K562 (cell line): ENCODE results near the gene METRNL. TPM values are rescaled to one million over a fixed set of nuclear protein-coding genes. Genes with fewer than 3 reads are reported as not detected.

Source experiments
- BRCA1 ChIP-seq, 2 experiments: fragments of 450-650 bp in 1 of 2; sonication (generic) in 1 of 2; formaldehyde crosslinking in 1 of 2; IDR thresholded peaks; 2 replicates each; pipeline versions ENCODE4 v1.5.0 to v1.6.1; 2017 to 2020; ENCODE audit warnings: mild to moderate bottlenecking in 1 of 2, missing genetic modification reagents in 1 of 2
- CBFB ChIP-seq: sonication (generic); formaldehyde crosslinking; IDR thresholded peaks from 2 replicates; pipeline ENCODE4 v1.4.0; 2020; ENCODE audit warnings: mild to moderate bottlenecking, missing genetic modification reagents
- DDX20 ChIP-seq: fragments of 450-650 bp; IDR thresholded peaks from 2 replicates; pipeline ENCODE4 v1.6.1; 2016; ENCODE audit warnings: missing genetic modification characterization, low read depth, mild to moderate bottlenecking, missing compliant biosample characterization, moderate library complexity
- MAX ChIP-seq: sonication (generic); formaldehyde crosslinking; IDR thresholded peaks from 2 replicates; pipeline ENCODE4 v1.9.0; 2022; ENCODE audit warnings: mild to moderate bottlenecking, missing genetic modification reagents
- MEF2D ChIP-seq: conservative IDR thresholded peaks from 2 replicates; pipeline ENCODE4 v1.6.1; 2016; ENCODE audit warnings: low read depth, missing genetic modification characterization, missing compliant biosample characterization
- MYBL2 ChIP-seq, 2 experiments: fragments of 450-650 bp in 1 of 2; sonication (generic) in 1 of 2; formaldehyde crosslinking in 1 of 2; IDR thresholded peaks; 2 replicates each; pipeline versions ENCODE4 v1.6.1 to v1.8.1; 2017 to 2022; ENCODE audit warnings: borderline replicate concordance in 1 of 2, inconsistent platforms in 1 of 2, low read depth in 1 of 2, mild to moderate bottlenecking in 1 of 2, missing genetic modification reagents in 1 of 2, moderate library complexity in 1 of 2
- PRPF4 ChIP-seq: fragments of 200-400 bp; formaldehyde crosslinking; IDR thresholded peaks from one replicate; pipeline ENCODE4 v1.6.1; 2017; ENCODE audit warnings: low read length, low read depth, mild to moderate bottlenecking; ENCODE audit not compliant: insufficient read depth, poor library complexity, severe bottlenecking
- RNF2 ChIP-seq: sonication (generic); IDR thresholded peaks from 2 replicates; pipeline ENCODE4 v1.6.1; 2016
- SLC30A9 ChIP-seq: fragments of 250-450 bp; sonication (Bioruptor Pico); IDR thresholded peaks from 2 replicates; pipeline ENCODE4 v1.8.0; 2022; ENCODE audit warnings: mild to moderate bottlenecking, moderate library complexity
- SNIP1 ChIP-seq: fragments of 450-650 bp; IDR thresholded peaks from 2 replicates; pipeline ENCODE4 v1.7.1; 2017; ENCODE audit warnings: low read depth, mild to moderate bottlenecking
- STAT6 ChIP-seq: sonication (generic); formaldehyde crosslinking; IDR thresholded peaks from 2 replicates; pipeline ENCODE4 v1.8.1; 2023; ENCODE audit warnings: mild to moderate bottlenecking, missing genetic modification reagents
- TCF15 ChIP-seq: fragments of 250-450 bp; sonication (Bioruptor Pico); IDR thresholded peaks from 2 replicates; pipeline ENCODE4 v1.8.0; 2022; ENCODE audit warnings: moderate library complexity, mild to moderate bottlenecking, inconsistent platforms
- TEAD4 ChIP-seq, 2 experiments: sonication (generic) in 1 of 2; formaldehyde crosslinking in 1 of 2; IDR thresholded peaks; 2 replicates each; pipeline versions ENCODE4 v1.6.1 to v1.8.0; 2012 to 2022; ENCODE audit warnings: borderline replicate concordance in 1 of 2, inconsistent platforms in 1 of 2, low read length in 1 of 2, mild to moderate bottlenecking in 1 of 2, missing genetic modification reagents in 1 of 2
- THAP7 ChIP-seq: fragments of 250-450 bp; sonication (Bioruptor Pico); IDR thresholded peaks from 2 replicates; pipeline ENCODE4 v1.5.0; 2021
- THRAP3 ChIP-seq: fragments of 450-650 bp; IDR thresholded peaks from 2 replicates; pipeline ENCODE4 v1.6.1; 2016; ENCODE audit warnings: mild to moderate bottlenecking, inconsistent platforms, borderline replicate concordance
- THRB ChIP-seq: fragments of 450-650 bp; formaldehyde crosslinking; conservative IDR thresholded peaks from 2 replicates; pipeline ENCODE4 v1.4.0; 2022; ENCODE audit warnings: mild to moderate bottlenecking, missing genetic modification characterization
- USF1 ChIP-seq: sonication (generic); formaldehyde crosslinking; IDR thresholded peaks from 2 replicates; pipeline ENCODE4 v1.9.0; 2022; ENCODE audit warnings: mild to moderate bottlenecking, missing genetic modification reagents
- ZBTB17 ChIP-seq: fragments of 450-650 bp; formaldehyde crosslinking; IDR thresholded peaks from 2 replicates; pipeline ENCODE4 v1.4.0; 2020; ENCODE audit warnings: mild to moderate bottlenecking
- ZEB2 ChIP-seq: fragments of 450-650 bp; IDR thresholded peaks from 2 replicates; pipeline ENCODE4 v1.6.1; 2016
- ZNF12 ChIP-seq: sonication (generic); formaldehyde crosslinking; IDR thresholded peaks from 2 replicates; pipeline ENCODE4 v1.4.0; 2020; ENCODE audit warnings: mild to moderate bottlenecking, missing genetic modification reagents
- ZNF24 ChIP-seq: fragments of 450-650 bp; IDR thresholded peaks from 2 replicates; pipeline ENCODE4 v1.6.1; 2016
- polyA plus RNA-seq, 8 experiments: library from polyadenylated mRNA; depleted of rRNA in 4 of 8; stranded (reverse) in 5 of 8; unstranded in 3 of 8; fragments of >200 nt; fragmentation: Nextera tagmentation in 2 of 8; fragmentation: Illumina TruSeq in 1 of 8; extraction: Ambion mirVana in 2 of 8; extraction: Trizol in 1 of 8; gene quantifications; 2 replicates each; pipeline versions ENCODE4 v1.2.1 to v1.2.3, GENCODE V29; 2011 to 2014; ENCODE audit warnings: inconsistent platforms in 1 of 8, missing spikeins in 1 of 8
- total RNA-seq, 7 experiments: library from RNA; depleted of rRNA in 6 of 7; stranded (reverse); fragments of >200 nt in 6 of 7; fragmentation: Illumina TruSeq in 2 of 7; extraction: Trizol in 2 of 7; gene quantifications; 2 replicates each; pipeline versions ENCODE4 v1.2.1 to v1.2.3, GENCODE V29; 2011 to 2021; ENCODE audit warnings: low replicate concordance in 1 of 7

METRNL gene
- total and polyA plus RNA-seq, 9 of the 15 experiments (the other 6 are each of a cell fraction or from before 2014, with no cell fraction given) = 0.17 to 31.8 (median 2.9) TPM

GRCh38 chr17:83051396-83052240, 27.8 kb upstream of the METRNL start (continued):
- 0 out of 2 replicates have a peak, but pooled peaks have one; percentile 6 for TF ChIP-seq ZEB2
- TF ChIP-seq RNF2 = peak; percentile 58; the same call in 1 of the 2 replicates
- TF ChIP-seq MEF2D = no peak
- no peak for TF ChIP-seq SNIP1
- TF ChIP-seq THAP7 (CRISPR knock-in tag) = 0 out of 2 replicates have a peak, but pooled peaks have one; percentile 26
- no peak for TF ChIP-seq BRCA1 (IDR thresholded peaks at IDR 0.05)
- TF ChIP-seq BRCA1 (CRISPR knock-in tag; IDR thresholded peaks at IDR 0.05) = no peak
- TF ChIP-seq PRPF4 = no peak
- TF ChIP-seq ZNF24 = no peak
- no peak for TF ChIP-seq TCF15 (CRISPR knock-in tag)
- peak; percentile 97 for TF ChIP-seq MAX
- TF ChIP-seq SLC30A9 (CRISPR knock-in tag) = no peak
- no peak for TF ChIP-seq THRB (CRISPR knock-in tag)
- peak; percentile 95 for TF ChIP-seq USF1 (CRISPR knock-in tag)
- TF ChIP-seq TEAD4 (IDR thresholded peaks at IDR 0.05; ENCODE audit: low read length) = no peak
- TF ChIP-seq TEAD4 (CRISPR knock-in tag; IDR thresholded peaks at IDR 0.05; ENCODE audit: borderline replicate concordance) = 0 out of 2 replicates have a peak, but pooled peaks have one; percentile 16
- peak; percentile 80 for TF ChIP-seq ZBTB17 (CRISPR knock-in tag)
- TF ChIP-seq MYBL2 (IDR thresholded peaks at IDR 0.05; ENCODE audit: low read depth) = no peak
- TF ChIP-seq MYBL2 (CRISPR knock-in tag; IDR thresholded peaks at IDR 0.05; ENCODE audit: borderline replicate concordance) = no peak
- no peak for TF ChIP-seq DDX20 (tag)
- no peak for TF ChIP-seq CBFB
- TF ChIP-seq THRAP3 = no peak
- no peak for TF ChIP-seq ZNF12 (CRISPR knock-in tag)
- TF ChIP-seq STAT6 = no peak
